ENCODE results near the gene METTL16. TPM values are rescaled to one million over a fixed set of nuclear protein-coding genes. Genes with fewer than 3 reads are reported as not detected.
A peak's percentile ranks its signal among the peaks of the same experiment; 100 is the strongest.
"Not testable (repeated sequence)": the region's sequence is repeated elsewhere in the genome, so short reads cannot be mapped to it uniquely, and the experiment has no call there.

The METTL16 gene
- total and polyA plus RNA-seq, 2 donors = 21.6 to 27.3 TPM

GRCh38 chr17:2531243-2531954, 19.7 kb upstream of the METTL16 start:
- DNase-seq (ENCODE audit: extremely low spot score) = not testable (repeated sequence)

GRCh38 chr17:2521775-2522410, 10.2 kb upstream of the METTL16 start:
- H3K4me1 ChIP-seq (ENCODE audit: insufficient read depth); H3K27ac ChIP-seq (ENCODE audit: low read depth); DNase-seq (ENCODE audit: extremely low spot score); H3K36me3 ChIP-seq (ENCODE audit: insufficient read depth); H3K4me3 ChIP-seq (ENCODE audit: low read depth, low read length): not testable (repeated sequence)
- 92% methylated on average over 15 of the region's 15 CpGs for WGBS

More at GRCh38 chr17:2531243-2531954, 19.7 kb upstream of the METTL16 start:
- H3K4me1 ChIP-seq (ENCODE audit: insufficient read depth); H3K27ac ChIP-seq (ENCODE audit: low read depth); H3K36me3 ChIP-seq (ENCODE audit: insufficient read depth); H3K4me3 ChIP-seq (ENCODE audit: low read depth, low read length): not testable (repeated sequence)
- WGBS = 81% methylated on average over 9 of the region's 9 CpGs

- Histone ChIP-seq H3K27ac (ENCODE audit: low read depth) (no peak overlapping the region), H3K36me3 (ENCODE audit: insufficient read depth) (no peaks in the 10 kb centered on the region), H3K4me1 (ENCODE audit: insufficient read depth) (no peaks in the 10 kb centered on the region), H3K4me3 (ENCODE audit: low read depth, low read length) (no peak overlapping the region)
- WGBS = 69% methylated on average over 5 of the region's 5 CpGs
- no peak for DNase-seq (ENCODE audit: extremely low spot score)
These were observed 9.6 kb upstream of the METTL16 start for GRCh38 chr17:2521257-2521656.

- Histone ChIP-seq H3K36me3 (ENCODE audit: insufficient read depth) (no peaks in the 10 kb centered on the region), H3K4me3 (ENCODE audit: low read depth, low read length) (no peak overlapping the region), H3K27ac (ENCODE audit: low read depth) (no peak overlapping the region), H3K4me1 (ENCODE audit: insufficient read depth) (no peaks in the 10 kb centered on the region)
- 87% methylated on average over 5 of the region's 5 CpGs for WGBS
- DNase-seq (ENCODE audit: extremely low spot score) = no peak
These were observed 5.9 kb upstream of the METTL16 start for GRCh38 chr17:2517539-2517938.

- Histone ChIP-seq H3K27ac (ENCODE audit: low read depth) (peak overlapping the region; percentile 63), H3K4me3 (ENCODE audit: low read depth, low read length) (peak overlapping the region; percentile 57), H3K36me3 (ENCODE audit: insufficient read depth) (no peaks in the 10 kb centered on the region), H3K4me1 (ENCODE audit: insufficient read depth) (no peaks in the 10 kb centered on the region)
- under 1% methylated on average over 5 of the region's 5 CpGs for WGBS
- DNase-seq (ENCODE audit: extremely low spot score) = no peak
These were observed 588 bp downstream of the METTL16 start for GRCh38 chr17:2511138-2511461.

- Histone ChIP-seq H3K27ac (ENCODE audit: low read depth) (no peak overlapping the region), H3K4me1 (ENCODE audit: insufficient read depth) (no peaks in the 10 kb centered on the region), H3K36me3 (ENCODE audit: insufficient read depth) (no peaks in the 10 kb centered on the region), H3K4me3 (ENCODE audit: low read depth, low read length) (peak overlapping the region; percentile 57)
- no peak for DNase-seq (ENCODE audit: extremely low spot score)
- WGBS = 55% methylated on average over 2 of the region's 2 CpGs
These were observed 1.1 kb downstream of the METTL16 start for GRCh38 chr17:2510559-2510958.

- no peak overlapping the region for H3K4me3 ChIP-seq (ENCODE audit: low read depth, low read length)
- 91% methylated on average over 1 of the region's 1 CpG for WGBS
- DNase-seq (ENCODE audit: extremely low spot score) = no peak
- H3K27ac ChIP-seq (ENCODE audit: low read depth) = no peak overlapping the region
- no peaks in the 10 kb centered on the region for H3K36me3 ChIP-seq (ENCODE audit: insufficient read depth)
- H3K4me1 ChIP-seq (ENCODE audit: insufficient read depth) = no peaks in the 10 kb centered on the region
These were observed 3.7 kb downstream of the METTL16 start for GRCh38 chr17:2508035-2508434.

- DNase-seq (ENCODE audit: extremely low spot score); H3K4me3 ChIP-seq (ENCODE audit: low read depth, low read length); H3K4me1 ChIP-seq (ENCODE audit: insufficient read depth); H3K27ac ChIP-seq (ENCODE audit: low read depth); H3K36me3 ChIP-seq (ENCODE audit: insufficient read depth): not testable (repeated sequence)
- 98% methylated on average over 29 of the region's 29 CpGs for WGBS
These were observed 4.7 kb downstream of the METTL16 start for GRCh38 chr17:2507015-2507414.

GRCh38 chr17:2503627-2504026, 8.1 kb downstream of the METTL16 start:
- Histone ChIP-seq H3K27ac (ENCODE audit: low read depth) (no peak overlapping the region), H3K4me1 (ENCODE audit: insufficient read depth) (no peaks in the 10 kb centered on the region), H3K36me3 (ENCODE audit: insufficient read depth) (no peaks in the 10 kb centered on the region), H3K4me3 (ENCODE audit: low read depth, low read length) (no peak overlapping the region)
- DNase-seq (ENCODE audit: extremely low spot score) = no peak
- WGBS = 90% methylated on average over 5 of the region's 5 CpGs

GRCh38 chr17:2502871-2503580, 8.7 kb downstream of the METTL16 start:
- no peak overlapping the region for H3K27ac ChIP-seq (ENCODE audit: low read depth)
- H3K4me1 ChIP-seq (ENCODE audit: insufficient read depth) = no peaks in the 10 kb centered on the region
- no peaks in the 10 kb centered on the region for H3K36me3 ChIP-seq (ENCODE audit: insufficient read depth)
- no peak for DNase-seq (ENCODE audit: extremely low spot score)
- WGBS = 88% methylated on average over 8 of the region's 8 CpGs
- no peak overlapping the region for H3K4me3 ChIP-seq (ENCODE audit: low read depth, low read length)

GRCh38 chr17:2500446-2500845, 11.2 kb downstream of the METTL16 start:
- WGBS = 90% methylated on average over 8 of the region's 8 CpGs
- no peak for DNase-seq (ENCODE audit: extremely low spot score)
- H3K4me1 ChIP-seq (ENCODE audit: insufficient read depth) = no peaks in the 10 kb centered on the region
- no peak overlapping the region for H3K27ac ChIP-seq (ENCODE audit: low read depth)
- no peaks in the 10 kb centered on the region for H3K36me3 ChIP-seq (ENCODE audit: insufficient read depth)
- no peak overlapping the region for H3K4me3 ChIP-seq (ENCODE audit: low read depth, low read length)

- not testable (repeated sequence) for DNase-seq (ENCODE audit: extremely low spot score); H3K4me3 ChIP-seq (ENCODE audit: low read depth, low read length); H3K27ac ChIP-seq (ENCODE audit: low read depth); H3K4me1 ChIP-seq (ENCODE audit: insufficient read depth); H3K36me3 ChIP-seq (ENCODE audit: insufficient read depth)
- WGBS = 96% methylated on average over 15 of the region's 15 CpGs
These were observed 22.4 kb downstream of the METTL16 start for GRCh38 chr17:2489286-2489685.

- Histone ChIP-seq H3K36me3 (ENCODE audit: insufficient read depth) (no peaks in the 10 kb centered on the region), H3K27ac (ENCODE audit: low read depth) (no peak overlapping the region), H3K4me1 (ENCODE audit: insufficient read depth) (no peaks in the 10 kb centered on the region), H3K4me3 (ENCODE audit: low read depth, low read length) (no peak overlapping the region)
- DNase-seq (ENCODE audit: extremely low spot score) = no peak
- WGBS = 76% methylated on average over 6 of the region's 6 CpGs
These were observed 24.4 kb downstream of the METTL16 start for GRCh38 chr17:2487306-2487705.

- 98% methylated on average over 4 of the region's 4 CpGs for whole genome bisulfite sequencing
- H3K27ac ChIP-seq (ENCODE audit: low read depth); H3K4me3 ChIP-seq (ENCODE audit: low read depth, low read length); H3K4me1 ChIP-seq (ENCODE audit: insufficient read depth); H3K36me3 ChIP-seq (ENCODE audit: insufficient read depth); DNase-seq (ENCODE audit: extremely low spot score): not testable (repeated sequence)
These were observed 25.0 kb downstream of the METTL16 start for GRCh38 chr17:2486709-2487108.
